CD4-positive, alpha-beta T cell treated with Interleukin-4 for 1 hour (primary cell): ENCODE data around the gene SLC6A18.

Source experiments
- DNase-seq, 2 donors: peaks; one replicate each; pipeline ENCODE4 v3.0.0-alpha.2; 2020 to 2022

The SLC6A18 gene

GRCh38 chr5:1204693-1205242 lies 20.4 kb upstream of the SLC6A18 start:
- no peak for DNase-seq

GRCh38 chr5:1205255-1206180 lies 19.7 kb upstream of the SLC6A18 start:
- DNase-seq: no peak

- no peak for DNase-seq
Measured at GRCh38 chr5:1206521-1207412, 18.4 kb upstream of the SLC6A18 start.

GRCh38 chr5:1207555-1207954 lies 17.6 kb upstream of the SLC6A18 start:
- no peak for DNase-seq

GRCh38 chr5:1208221-1208742 lies 16.9 kb upstream of the SLC6A18 start:
- DNase-seq: no peak

- DNase-seq: no peak
Measured at GRCh38 chr5:1208743-1209488, 16.3 kb upstream of the SLC6A18 start.

GRCh38 chr5:1209489-1209852 lies 15.7 kb upstream of the SLC6A18 start:
- no peak for DNase-seq

- no peak for DNase-seq
Measured at GRCh38 chr5:1209896-1210776, 15.0 kb upstream of the SLC6A18 start.

GRCh38 chr5:1210832-1211251 lies 14.3 kb upstream of the SLC6A18 start:
- no peak for DNase-seq

- DNase-seq: no peak
Measured at GRCh38 chr5:1211701-1212100, 13.5 kb upstream of the SLC6A18 start.

GRCh38 chr5:1212271-1212670 lies 12.9 kb upstream of the SLC6A18 start:
- DNase-seq: no peak

- no peak for DNase-seq
Measured at GRCh38 chr5:1212881-1213280, 12.3 kb upstream of the SLC6A18 start.

GRCh38 chr5:1213508-1214162 lies 11.5 kb upstream of the SLC6A18 start:
- no peak for DNase-seq

GRCh38 chr5:1214163-1214935 lies 10.8 kb upstream of the SLC6A18 start:
- no peak for DNase-seq

GRCh38 chr5:1214936-1215220 lies 10.3 kb upstream of the SLC6A18 start:
- DNase-seq: no peak

- DNase-seq: no peak
Measured at GRCh38 chr5:1215320-1216096, 9.7 kb upstream of the SLC6A18 start.

- no peak for DNase-seq
Measured at GRCh38 chr5:1216211-1216917, 8.8 kb upstream of the SLC6A18 start.

- DNase-seq: no peak
Measured at GRCh38 chr5:1216918-1217295, 8.3 kb upstream of the SLC6A18 start.
